Forelimb muscle (tissue), 1 donor: Measurements from ENCODE around the gene MCM3. TPM values are rescaled to one million over a fixed set of nuclear protein-coding genes. Genes with fewer than 3 reads are reported as not detected.

Source experiments
- DNase-seq: peaks from one replicate; pipeline ENCODE4 v3.0.0-alpha.2; 2013; ENCODE audit warnings: low read depth
- polyA plus RNA-seq: library from polyadenylated mRNA; unstranded; fragments of 120-200 nt; gene quantifications from one replicate; pipeline ENCODE4 v1.2.1, GENCODE V29; 2013; ENCODE audit not compliant: insufficient read length

The MCM3 gene
- polyA plus RNA-seq, 1 donor = 35.2 TPM

DNA sequence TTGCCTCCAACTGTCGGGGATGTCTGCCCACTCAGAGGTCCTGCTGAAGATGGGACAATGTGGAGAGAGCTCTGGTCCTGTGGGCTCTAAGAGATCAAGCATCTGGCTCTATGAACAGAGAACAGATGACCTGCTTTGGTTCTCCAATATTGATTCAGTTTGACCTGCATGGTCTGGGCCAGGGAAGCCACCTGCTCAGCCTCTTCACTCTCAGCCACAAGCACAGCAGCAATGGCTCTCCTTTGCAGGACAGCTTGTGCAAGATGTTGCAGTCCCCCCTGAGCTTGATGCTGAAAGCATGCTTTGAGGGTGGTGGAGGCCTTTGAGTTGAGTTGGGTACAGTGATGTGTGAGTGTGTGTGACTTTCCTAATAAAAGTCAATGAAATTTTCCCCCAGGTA lies 18.6 kb upstream of the MCM3 start:
- DNase-seq = no peak

DNA sequence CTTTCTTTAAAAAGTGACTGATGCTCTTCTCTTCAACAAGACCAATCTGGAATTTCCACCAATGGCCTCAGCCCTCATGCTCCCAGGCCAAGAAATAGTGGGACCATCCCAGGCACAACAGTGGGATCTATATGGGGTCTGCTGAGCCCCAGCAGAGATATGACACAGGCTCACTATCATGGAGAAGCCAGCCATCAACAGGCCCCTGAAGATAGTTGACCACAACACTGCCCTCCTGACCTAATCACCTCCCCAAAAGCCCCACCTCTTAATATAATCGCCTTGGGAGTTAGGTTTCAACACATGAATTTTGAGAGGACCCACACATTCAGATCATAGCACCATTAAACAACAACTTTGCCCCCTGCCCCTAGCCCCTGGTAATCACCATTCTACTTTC lies 16.8 kb upstream of the MCM3 start:
- DNase-seq = no peak

DNA sequence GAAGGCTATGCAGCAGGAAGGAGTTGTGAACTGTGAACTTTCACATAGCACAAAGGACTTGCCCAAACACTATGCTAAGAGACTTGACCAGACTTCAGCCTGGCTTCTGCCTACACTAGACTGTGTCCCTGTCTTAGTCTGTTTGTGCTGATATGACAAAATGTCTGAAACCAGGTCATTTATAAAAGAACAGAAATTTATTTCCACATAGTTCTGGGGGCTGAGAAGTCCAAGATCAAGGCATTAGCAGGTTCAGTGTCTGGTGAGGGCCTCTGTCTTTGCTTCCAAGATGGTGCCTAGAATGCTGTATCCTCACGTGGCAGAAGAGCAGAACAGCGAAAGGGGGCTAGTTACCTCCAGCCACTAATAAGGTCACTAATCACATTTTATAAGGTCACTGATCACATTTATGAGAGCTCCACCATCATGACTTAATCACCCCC lies 16.0 kb upstream of the MCM3 start:
- no peak for DNase-seq

- DNase-seq = no peak
Observed at GRCh38 chr6:52299653-52300052, 15.1 kb upstream of the MCM3 start.

DNA sequence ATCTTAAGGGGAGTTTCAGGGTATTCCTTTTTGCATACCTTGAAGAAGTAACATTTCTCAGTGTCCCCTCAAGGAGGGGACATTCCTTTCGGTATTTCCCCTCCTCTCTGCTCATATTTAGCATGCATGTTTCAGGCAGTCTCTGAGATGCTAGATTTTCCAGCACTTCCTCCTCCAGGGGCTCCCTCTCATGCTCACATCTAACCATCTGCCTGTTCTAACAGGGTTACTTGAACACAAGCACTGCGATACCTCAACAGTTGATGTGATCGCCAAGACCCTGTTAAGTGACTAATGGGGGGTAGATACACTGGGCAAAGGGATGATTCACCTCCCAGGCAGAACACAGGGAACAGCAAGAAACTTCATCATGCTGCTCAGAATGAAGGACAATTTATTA lies 12.9 kb upstream of the MCM3 start:
- no peak for DNase-seq

GRCh38 chr6:52293067-52293466 lies 8.5 kb upstream of the MCM3 start:
- DNase-seq = no peak

- DNase-seq = no peak
Observed at GRCh38 chr6:52288841-52289240, 4.3 kb upstream of the MCM3 start.

DNA sequence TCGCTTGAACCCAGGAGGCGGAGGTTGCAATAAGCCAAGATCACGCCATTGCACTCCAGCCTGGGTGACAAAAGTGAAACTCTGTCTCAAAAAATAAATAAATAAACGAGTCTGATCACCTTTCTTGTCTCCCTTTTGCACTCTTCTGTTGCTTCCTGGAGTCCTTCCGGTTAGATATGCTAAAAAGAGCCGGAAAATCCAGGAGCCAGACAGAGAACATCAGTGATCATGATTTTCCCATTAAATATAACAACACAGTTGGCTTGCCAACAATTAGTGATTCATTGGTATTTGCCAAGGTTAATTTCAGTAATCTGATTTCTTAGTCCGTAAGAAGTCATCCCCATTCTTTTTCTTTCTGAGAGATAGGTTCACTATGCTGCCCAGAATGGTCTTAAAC lies 3.7 kb upstream of the MCM3 start:
- no peak for DNase-seq

DNA sequence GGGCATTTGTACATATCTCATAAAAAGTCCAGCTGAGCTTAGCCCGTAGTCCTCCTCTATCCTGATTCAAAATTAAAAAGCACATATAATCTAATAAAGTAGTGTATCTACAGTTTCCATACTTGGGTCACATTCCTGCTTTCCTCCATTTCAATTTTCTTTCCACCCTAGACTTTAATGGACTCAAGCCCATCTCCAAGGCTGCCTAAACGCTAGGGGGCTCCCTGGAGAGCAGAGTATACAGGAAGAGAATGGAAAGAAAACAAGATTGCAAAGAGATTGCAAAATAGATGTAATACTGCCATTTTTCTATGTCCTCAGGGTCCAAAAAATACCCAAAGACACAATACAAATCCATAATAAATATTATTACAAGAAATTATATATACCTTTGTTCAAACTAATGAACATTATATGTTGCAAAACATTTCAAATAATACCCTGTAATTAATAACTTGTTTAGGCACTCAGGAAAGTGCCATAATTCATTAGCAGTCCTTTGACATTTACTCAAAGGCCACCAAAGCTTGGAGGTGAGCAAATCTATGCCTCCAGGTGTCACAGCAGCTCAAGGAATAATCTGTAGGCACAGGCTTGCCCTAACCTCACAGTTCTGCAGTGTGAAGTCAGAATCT lies 2.4 kb upstream of the MCM3 start:
- DNase-seq = no peak

- no peak for DNase-seq
Observed at GRCh38 chr6:52285177-52286068, 881 bp upstream of the MCM3 start.

- no peak for DNase-seq
Observed at GRCh38 chr6:52284131-52284459, 447 bp downstream of the MCM3 start.

DNA sequence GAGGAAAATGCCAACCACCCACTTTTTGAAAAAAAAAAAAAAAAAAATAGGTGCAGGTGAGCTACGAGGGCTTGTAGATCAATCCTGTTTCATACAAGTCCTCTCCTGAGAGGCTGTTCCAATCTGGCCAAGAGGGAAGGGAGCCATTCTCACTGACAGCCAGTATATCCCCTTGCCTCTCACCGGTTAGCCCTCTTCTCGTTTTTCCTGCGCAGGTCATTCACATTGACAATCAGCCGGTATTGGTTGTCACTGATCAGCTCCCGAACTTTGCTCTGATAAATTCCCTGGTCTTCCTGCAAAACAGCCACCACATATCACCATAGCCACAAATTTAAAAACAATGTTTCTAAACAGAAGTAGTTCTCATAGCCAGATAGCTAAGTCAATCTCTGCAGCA lies 1.4 kb downstream of the MCM3 start:
- DNase-seq = no peak

- DNase-seq = no peak
Observed at GRCh38 chr6:52276130-52276529, 8.4 kb downstream of the MCM3 start.

DNA sequence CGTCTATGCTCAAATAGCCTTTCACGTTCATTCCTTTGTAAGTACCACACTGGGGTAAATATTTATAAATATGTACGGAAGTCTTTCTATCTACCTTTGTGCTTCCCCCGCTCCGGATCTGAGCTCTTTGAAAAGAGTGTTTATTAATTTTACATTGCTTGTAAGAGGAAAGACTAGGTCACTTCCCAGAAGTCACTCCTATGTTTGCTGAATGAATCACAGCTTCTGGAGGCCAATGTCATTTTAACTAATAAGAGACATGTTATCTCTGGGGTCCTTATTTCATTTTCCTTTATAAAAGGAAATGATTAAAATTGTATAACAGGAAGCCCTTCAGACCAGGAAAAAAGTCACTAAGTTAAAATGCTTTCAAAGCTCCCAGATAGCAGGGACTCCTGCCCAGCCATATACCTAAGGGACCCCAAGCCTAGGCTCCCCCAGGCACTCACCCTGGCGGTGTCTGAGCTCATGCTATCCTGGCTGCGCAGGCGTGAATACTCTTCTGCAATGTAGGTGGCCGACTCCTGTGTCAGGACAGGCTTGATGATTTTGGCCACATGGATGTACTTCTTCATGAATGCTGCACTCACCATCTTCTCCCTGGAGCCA lies 12.6 kb downstream of the MCM3 start:
- no peak for DNase-seq

DNA sequence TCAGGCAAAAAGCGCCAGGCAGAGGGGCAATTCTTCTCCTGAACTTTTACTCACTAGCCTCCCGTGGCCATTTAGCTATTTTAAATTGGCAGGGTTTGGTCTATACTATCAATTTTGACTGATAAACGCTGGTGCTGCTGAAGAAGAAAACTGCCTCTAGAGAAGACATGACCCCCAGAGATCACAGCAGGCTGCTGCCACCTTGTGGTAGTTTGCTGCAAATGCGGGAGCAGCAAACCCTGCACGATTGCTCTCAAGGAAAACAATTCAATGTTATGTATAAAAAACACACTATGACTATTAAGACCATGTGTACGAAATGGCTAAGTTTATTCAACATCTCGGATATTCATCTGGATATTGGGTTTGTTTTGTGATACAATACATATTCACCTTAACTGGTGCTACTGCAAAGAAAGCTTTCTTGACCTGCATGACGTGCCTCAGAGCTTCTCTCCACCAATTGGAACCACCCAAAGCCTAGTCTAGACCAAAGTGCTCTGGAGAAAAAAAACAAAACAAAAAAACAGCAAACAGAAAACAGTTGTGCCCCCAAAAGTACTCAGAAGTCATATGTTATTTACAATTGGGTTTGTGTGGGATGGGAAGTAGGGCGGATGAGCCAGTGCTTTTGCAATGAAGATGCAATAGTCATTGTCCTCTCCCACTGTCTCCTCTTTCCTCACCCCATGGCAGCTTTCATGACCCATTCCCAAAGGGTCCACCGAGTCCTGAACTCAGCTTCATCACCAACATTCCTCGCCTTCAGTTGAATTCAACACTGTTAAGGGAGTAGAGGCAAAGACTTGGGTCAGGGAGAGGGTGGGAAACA lies 20.6 kb downstream of the MCM3 start:
- DNase-seq = no peak

DNA sequence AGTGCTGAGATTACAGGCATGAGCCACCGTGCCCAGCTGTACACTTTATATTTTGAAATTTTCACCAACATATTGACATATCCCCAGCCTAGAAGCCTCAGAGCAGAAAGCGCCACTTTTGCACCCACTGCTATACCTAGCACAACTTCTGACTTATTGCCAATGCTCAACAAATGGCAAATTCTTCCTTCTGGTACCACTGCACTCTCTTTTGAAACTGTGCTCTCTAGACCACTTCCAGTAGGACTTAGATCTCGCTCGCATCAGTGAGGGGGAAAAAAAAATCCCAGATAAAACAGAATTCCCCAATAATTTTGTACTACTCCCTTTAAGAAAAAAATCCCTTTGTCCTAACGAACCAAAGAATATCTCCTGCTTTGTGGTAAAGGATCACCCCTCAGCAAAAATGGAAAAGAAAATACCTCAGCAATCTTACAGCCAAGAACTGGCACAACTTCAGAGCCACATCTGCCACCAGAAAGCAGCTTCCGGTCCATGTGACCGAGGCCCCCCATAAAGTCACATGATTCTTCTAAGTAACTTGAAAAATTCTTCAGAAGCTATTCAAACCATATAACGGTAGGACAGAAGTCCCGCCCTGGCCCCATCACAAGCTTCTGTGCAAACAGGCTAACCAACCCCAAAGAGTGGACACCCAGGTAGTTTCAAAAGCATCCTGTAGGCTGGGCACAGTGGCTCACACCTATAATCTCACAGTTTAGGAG lies 21.8 kb downstream of the MCM3 start:
- no peak for DNase-seq

- DNase-seq = no peak
Observed at GRCh38 chr6:52261229-52261628, 23.3 kb downstream of the MCM3 start.

DNA sequence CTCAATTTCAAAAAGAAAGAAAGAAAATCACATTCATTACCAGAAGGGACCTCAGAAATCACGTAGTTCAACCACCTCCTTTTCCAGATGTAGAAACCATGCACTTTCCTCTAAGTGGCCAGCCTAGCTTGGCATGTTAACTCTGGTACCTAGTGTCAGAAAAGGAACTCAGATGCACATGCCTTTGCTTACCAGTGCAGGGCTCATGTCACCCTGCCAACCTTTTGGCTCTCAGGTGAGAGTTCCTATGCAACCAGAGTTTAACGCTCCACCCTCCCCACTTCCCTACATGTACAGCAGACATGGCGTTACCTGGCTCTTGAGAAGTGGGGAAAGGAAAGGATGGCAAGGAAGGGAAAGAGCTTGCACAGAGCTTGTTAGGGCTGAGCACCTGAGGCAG lies 23.9 kb downstream of the MCM3 start:
- no peak for DNase-seq

DNA sequence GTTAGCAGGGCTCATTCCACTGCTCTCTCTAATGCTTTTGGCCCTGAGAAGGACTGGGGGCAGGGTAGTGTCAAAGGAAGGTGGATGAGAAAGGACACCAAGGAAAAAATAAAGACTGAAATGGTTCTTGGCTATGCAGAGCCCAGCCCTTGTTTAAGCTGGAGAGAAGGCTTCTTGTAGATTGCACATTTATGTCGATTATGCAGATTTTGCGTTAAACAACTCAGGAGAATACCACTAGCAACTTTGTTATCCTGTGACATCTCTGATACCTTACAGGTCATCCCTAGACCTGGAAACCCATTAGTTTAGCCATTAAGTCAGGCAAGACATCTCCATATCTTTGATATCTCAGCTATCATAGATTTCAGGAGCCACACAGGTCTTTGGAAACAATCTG lies 29.1 kb downstream of the MCM3 start:
- no peak for DNase-seq

DNA sequence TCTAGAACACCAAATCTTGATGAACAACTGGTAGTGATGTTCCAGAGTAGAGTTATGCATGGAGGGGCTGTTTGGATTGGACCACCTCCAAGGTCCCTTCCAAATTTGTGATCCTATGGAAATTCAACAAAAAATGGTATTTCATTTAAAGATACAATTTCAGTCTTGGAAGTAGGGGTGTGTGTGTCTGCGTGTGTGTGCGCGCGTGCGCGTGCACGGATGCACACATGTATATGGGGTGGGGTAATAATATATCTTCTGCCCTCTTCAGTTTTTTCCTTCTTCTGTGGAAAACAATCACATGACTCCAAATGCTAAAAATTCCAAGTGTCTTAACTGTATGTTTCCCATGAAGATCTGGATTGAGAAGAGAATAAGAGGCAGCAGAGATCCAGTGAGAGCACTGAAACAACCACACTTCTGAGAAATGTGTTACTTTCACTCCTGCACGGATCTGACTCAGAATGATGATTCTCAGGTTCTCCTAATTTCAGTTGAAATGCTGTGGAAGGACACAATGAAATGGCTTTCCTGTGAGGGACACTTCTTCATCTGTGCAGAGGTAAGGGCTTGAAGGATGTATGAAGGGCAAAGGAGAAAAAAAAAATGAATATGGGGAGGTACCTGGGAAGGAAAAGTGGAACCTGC lies 29.7 kb downstream of the MCM3 start:
- no peak for DNase-seq

DNA sequence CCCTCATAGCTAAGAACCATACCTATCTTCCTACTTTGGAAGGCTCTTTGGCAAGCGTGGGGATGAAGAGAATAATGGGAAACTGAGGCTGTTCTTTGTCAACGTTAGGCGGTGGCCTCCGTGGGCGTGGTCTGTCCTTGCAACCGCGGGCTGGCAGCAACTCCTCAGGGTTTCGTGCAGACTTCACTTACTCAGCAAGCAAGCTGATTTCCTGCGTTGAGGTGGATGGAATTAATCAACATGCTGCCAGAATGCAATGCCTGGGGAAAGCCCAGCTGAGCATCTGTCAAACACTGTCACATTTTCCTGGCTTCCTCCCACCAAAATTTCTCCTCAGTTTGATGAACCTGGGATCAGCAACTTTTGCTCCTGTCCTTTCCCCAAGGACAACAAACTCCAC lies 31.0 kb downstream of the MCM3 start:
- DNase-seq = no peak
